Measurements from ENCODE around the gene GZMM. TPM values are rescaled to one million over a fixed set of nuclear protein-coding genes. Genes with fewer than 3 reads are reported as not detected.

GZMM gene
- total RNA-seq, 4 donors from 2014 or later, result 0.78 to 1.9 TPM; not detected in 2

- H3K27me3 ChIP-seq, result peaks cover 20% of the 10 kb centered on the region
- no peak overlapping the region for H3K4me3 ChIP-seq (replicated peaks in 1 of 3)
- H3K27ac ChIP-seq, result no peak overlapping the region
- intact Hi-C loops (cut with DNase I), result no loop called here
- no peaks in the 10 kb centered on the region for H3K9me3 ChIP-seq
- no peaks in the 10 kb centered on the region for H3K36me3 ChIP-seq
- 28% methylated on average over 5 of the region's 41 CpGs; no CpG with 5 or more reads in 1 of the 2 donors for WGBS, 2 donors
- no peak for DNase-seq
- TF ChIP-seq, protein P1, sequence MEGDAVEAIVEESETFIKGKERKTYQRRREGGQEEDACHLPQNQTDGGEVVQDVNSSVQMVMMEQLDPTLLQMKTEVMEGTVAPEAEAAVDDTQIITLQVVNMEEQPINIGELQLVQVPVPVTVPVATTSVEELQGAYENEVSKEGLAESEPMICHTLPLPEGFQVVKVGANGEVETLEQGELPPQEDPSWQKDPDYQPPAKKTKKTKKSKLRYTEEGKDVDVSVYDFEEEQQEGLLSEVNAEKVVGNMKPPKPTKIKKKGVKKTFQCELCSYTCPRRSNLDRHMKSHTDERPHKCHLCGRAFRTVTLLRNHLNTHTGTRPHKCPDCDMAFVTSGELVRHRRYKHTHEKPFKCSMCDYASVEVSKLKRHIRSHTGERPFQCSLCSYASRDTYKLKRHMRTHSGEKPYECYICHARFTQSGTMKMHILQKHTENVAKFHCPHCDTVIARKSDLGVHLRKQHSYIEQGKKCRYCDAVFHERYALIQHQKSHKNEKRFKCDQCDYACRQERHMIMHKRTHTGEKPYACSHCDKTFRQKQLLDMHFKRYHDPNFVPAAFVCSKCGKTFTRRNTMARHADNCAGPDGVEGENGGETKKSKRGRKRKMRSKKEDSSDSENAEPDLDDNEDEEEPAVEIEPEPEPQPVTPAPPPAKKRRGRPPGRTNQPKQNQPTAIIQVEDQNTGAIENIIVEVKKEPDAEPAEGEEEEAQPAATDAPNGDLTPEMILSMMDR (IDR thresholded peaks at IDR 0.05), result no peak
- no peak for TF ChIP-seq POLR2A (IDR thresholded peaks at IDR 0.05)
- H3K4me1 ChIP-seq, result peaks cover 0 to 16% of the 10 kb centered on the region in 2 donors
These were observed 46.9 kb downstream of the GZMM start for GRCh38 chr19:590750-591098.

DNA sequence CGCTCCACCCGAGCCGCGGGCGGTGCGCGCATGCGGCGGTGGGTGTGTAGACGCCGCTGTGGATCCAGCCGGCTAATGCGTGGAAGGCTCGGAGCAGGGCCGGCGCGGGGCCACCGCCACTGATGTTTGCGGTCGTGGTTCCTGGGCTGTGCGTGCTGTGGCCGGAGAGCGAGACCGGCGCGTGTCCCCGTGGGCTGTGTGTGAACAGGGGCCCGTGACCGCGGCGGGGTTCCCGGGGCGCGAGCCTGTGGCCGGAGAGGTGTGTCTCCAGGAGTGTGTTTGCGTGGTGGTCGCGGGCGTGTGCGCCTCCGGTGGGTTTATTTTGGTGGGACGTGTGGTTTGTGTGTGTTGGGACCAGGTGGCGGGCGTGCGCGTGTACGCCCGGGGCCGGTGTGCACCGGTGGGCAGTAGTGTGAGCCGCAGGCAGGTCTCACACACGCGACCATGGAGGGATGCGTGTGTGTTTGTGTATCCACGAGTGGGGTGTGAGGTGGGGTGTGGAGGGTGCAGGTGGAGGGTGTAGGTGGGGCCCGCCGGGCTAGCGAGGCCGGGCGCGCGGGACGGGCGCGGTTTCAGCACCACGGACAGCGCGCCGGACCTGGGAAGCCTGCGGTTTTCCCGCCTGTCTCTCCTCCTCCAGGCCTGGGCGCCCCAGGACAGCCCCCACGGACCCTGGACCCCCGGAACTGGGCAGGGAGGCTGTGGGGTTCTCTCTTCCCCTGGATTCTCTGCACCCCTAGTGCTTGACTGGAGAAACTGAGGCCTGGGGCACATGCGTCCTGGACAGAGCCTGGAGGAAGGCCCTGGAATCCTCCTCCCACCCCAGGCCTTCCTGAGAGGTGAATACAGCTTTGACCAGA, 47.5 kb downstream of the GZMM start:
- no peak for TF ChIP-seq POLR2A (IDR thresholded peaks at IDR 0.05)
- TF ChIP-seq, protein P1 (IDR thresholded peaks at IDR 0.05), result no peak
- Histone ChIP-seq H3K4me1 (peaks cover 0 to 16% of the 10 kb centered on the region in 2 donors), H3K4me3 (replicated peaks in 1 of 3) (no peak overlapping the region), H3K27me3 (peaks cover 20% of the 10 kb centered on the region), H3K9me3 (no peaks in the 10 kb centered on the region), H3K36me3 (no peaks in the 10 kb centered on the region), H3K27ac (no peak overlapping the region)
- 15 to 37% methylated on average over 20 to 34 of the region's 75 CpGs for WGBS, 2 donors
- peak in 1 of 2 donors; percentile 32 for DNase-seq
- intact Hi-C loops (cut with DNase I), result no loop called here

GRCh38 chr19:592101-592500, 48.2 kb downstream of the GZMM start:
- TF ChIP-seq, protein P1 (IDR thresholded peaks at IDR 0.05), result no peak
- no peak for TF ChIP-seq POLR2A (IDR thresholded peaks at IDR 0.05)
- DNase-seq, result no peak
- no peak overlapping the region for H3K27ac ChIP-seq
- H3K36me3 ChIP-seq, result no peaks in the 10 kb centered on the region
- intact Hi-C loops (cut with DNase I), result no loop called here
- no peaks in the 10 kb centered on the region for H3K9me3 ChIP-seq
- 71 to 80% methylated on average over 6 to 8 of the region's 19 CpGs for WGBS, 2 donors
- H3K27me3 ChIP-seq, result peaks cover 20% of the 10 kb centered on the region
- H3K4me1 ChIP-seq, result peaks cover 0 to 16% of the 10 kb centered on the region in 2 donors
- H3K4me3 ChIP-seq (replicated peaks in 1 of 3), result no peak overlapping the region

GRCh38 chr19:593055-593454, 49.2 kb downstream of the GZMM start:
- H3K27ac ChIP-seq, result no peak overlapping the region
- intact Hi-C loops (cut with DNase I), result no loop called here
- H3K9me3 ChIP-seq, result no peaks in the 10 kb centered on the region
- no peak overlapping the region for H3K4me3 ChIP-seq (replicated peaks in 1 of 3)
- TF ChIP-seq, protein P1 (IDR thresholded peaks at IDR 0.05), result no peak
- no peak for TF ChIP-seq POLR2A (IDR thresholded peaks at IDR 0.05)
- no peak for DNase-seq
- 83 to 87% methylated on average over 18 of the region's 18 CpGs for WGBS, 2 donors
- H3K4me1 ChIP-seq, result peaks cover 0 to 15% of the 10 kb centered on the region in 2 donors
- peaks cover 18% of the 10 kb centered on the region for H3K27me3 ChIP-seq
- no peaks in the 10 kb centered on the region for H3K36me3 ChIP-seq

GRCh38 chr19:593505-593904, 49.7 kb downstream of the GZMM start:
- peaks cover 13% of the 10 kb centered on the region for H3K27me3 ChIP-seq
- intact Hi-C loops (cut with DNase I), result no loop called here

More at GRCh38 chr19:593505-593904, 49.7 kb downstream of the GZMM start:
- Histone ChIP-seq H3K27ac (no peak overlapping the region), H3K36me3 (no peaks in the 10 kb centered on the region), H3K4me1 (peaks cover 0 to 10% of the 10 kb centered on the region in 2 donors), H3K9me3 (no peaks in the 10 kb centered on the region), H3K4me3 (replicated peaks in 1 of 3) (no peak overlapping the region)
- WGBS, 2 donors, result 60 to 70% methylated on average over 9 of the region's 9 CpGs
- TF ChIP-seq, protein P1 (IDR thresholded peaks at IDR 0.05), result no peak
- no peak for DNase-seq

Measured in thyroid gland (tissue), 4 donors.